Left ventricle myocardium superior (tissue), 1 donor: ENCODE measurements around the gene COMMD4. TPM values are rescaled to one million over a fixed set of nuclear protein-coding genes. Genes with fewer than 3 reads are reported as not detected.
A peak's percentile ranks its signal among the peaks of the same experiment; 100 is the strongest.
"Not testable (repeated sequence)": the region's sequence is repeated elsewhere in the genome, so short reads cannot be mapped to it uniquely, and the experiment has no call there.

ENCODE experiments used
- ATAC-seq: fragments of 200-7000 bp; cut with Tn5 transposase; one replicate; pipeline ENCODE4 v1.9.1; 2020; ENCODE audit warnings: mild to moderate bottlenecking, moderate library complexity
- DNase-seq: peaks from one replicate; pipeline ENCODE4 v3.0.0-alpha.2; 2020
- intact Hi-C: fragments of 100-400 bp; cut with micrococcal nuclease; formaldehyde crosslinking; loops from one replicate; pipeline ENCODE4 v1.11.0; 2022
- long read RNA-seq: library from polyadenylated mRNA; unstranded; transcript quantifications from one replicate; pipeline ENCODE4 v2.0.0, GENCODE V29; 2021
- total RNA-seq: library from RNA; stranded (reverse); fragmentation: NEBNext Ultra II Directional; extraction: Animal tissue kit (Norgen Biotek cat#: 25700); gene quantifications from one replicate; pipeline ENCODE4 v1.2.1, GENCODE V29; 2021
- donor health status: DM: no; HTN: yes; CAD: no; lungs with severe emphysema.

Gene COMMD4
- 42.3 TPM for total RNA-seq
- long read RNA-seq, full-length matches to known transcripts: 17 of 22 reads
- long read RNA-seq, partial matches to known transcripts: 2 of 22 reads
- long read RNA-seq, other reads (novel, unspliced or antisense): 3 of 22 reads

GRCh38 chr15:75335705-75336355, at the start of gene COMMD4:
COMMD4 (plus strand) TSS chr15:75336063; CDS start chr15:75336090, 27 bp downstream.
- peak; percentile 97 for DNase-seq
- ATAC-seq: peak; percentile 95
- intact Hi-C loops: no loop called here

- DNase-seq, intact Hi-C loops, ATAC-seq: not testable (repeated sequence)
Measured at GRCh38 chr15:75293660-75294059, 42.2 kb upstream of the COMMD4 start.

GRCh38 chr15:75298541-75299310, 37.1 kb upstream of the COMMD4 start:
- intact Hi-C loops, DNase-seq: not testable (repeated sequence)
- peak; percentile 82 for ATAC-seq

- ATAC-seq (peak; percentile 90), DNase-seq (peak; percentile 78)
- intact Hi-C loops: not testable (repeated sequence)
Measured at GRCh38 chr15:75299311-75299688, 36.6 kb upstream of the COMMD4 start.

- ATAC-seq, DNase-seq, intact Hi-C loops: not testable (repeated sequence)
Measured at GRCh38 chr15:75300026-75300425, 35.8 kb upstream of the COMMD4 start.

- DNase-seq (no peak), ATAC-seq (no peak)
- intact Hi-C loops: no loop called here
Measured at GRCh38 chr15:75302318-75302717, 33.5 kb upstream of the COMMD4 start.

GRCh38 chr15:75302753-75303152, 33.1 kb upstream of the COMMD4 start:
- DNase-seq, ATAC-seq, intact Hi-C loops: not testable (repeated sequence)

GRCh38 chr15:75306188-75306587, 29.7 kb upstream of the COMMD4 start:
- DNase-seq (no peak), ATAC-seq (no peak)
- intact Hi-C loops: no loop called here

- peak; percentile 43 for DNase-seq
- intact Hi-C loops: no loop called here
- ATAC-seq: peak; percentile 48
Measured at GRCh38 chr15:75307778-75308390, 28.0 kb upstream of the COMMD4 start.

GRCh38 chr15:75309711-75310110, 26.2 kb upstream of the COMMD4 start:
- DNase-seq (no peak), ATAC-seq (no peak)
- intact Hi-C loops: no loop called here

- intact Hi-C loops, ATAC-seq, DNase-seq: not testable (repeated sequence)
Measured at GRCh38 chr15:75312548-75312947, 23.3 kb upstream of the COMMD4 start.

- no peak for DNase-seq
- intact Hi-C loops: no loop called here
- ATAC-seq: no peak
Measured at GRCh38 chr15:75313116-75313845, 22.6 kb upstream of the COMMD4 start.

- intact Hi-C loops: no loop called here
- no peak for ATAC-seq
- no peak for DNase-seq
Measured at GRCh38 chr15:75314552-75315290, 21.1 kb upstream of the COMMD4 start.

GRCh38 chr15:75319231-75319897, 16.5 kb upstream of the COMMD4 start:
- ATAC-seq, intact Hi-C loops, DNase-seq: not testable (repeated sequence)

- intact Hi-C loops: no loop called here
- ATAC-seq: no peak
- DNase-seq: no peak
Measured at GRCh38 chr15:75321711-75322110, 14.2 kb upstream of the COMMD4 start.

GRCh38 chr15:75325922-75326321, 9.9 kb upstream of the COMMD4 start:
- intact Hi-C loops: no loop called here
- DNase-seq (no peak), ATAC-seq (no peak)

GRCh38 chr15:75327005-75327404, 8.9 kb upstream of the COMMD4 start:
- DNase-seq (no peak), ATAC-seq (no peak)
- intact Hi-C loops: no loop called here

- no peak for ATAC-seq
- intact Hi-C loops: no loop called here
- no peak for DNase-seq
Measured at GRCh38 chr15:75327491-75327890, 8.4 kb upstream of the COMMD4 start.
